Sigmoid colon (tissue), 7 donors: ENCODE measurements around the gene GMPPA. TPM values are rescaled to one million over a fixed set of nuclear protein-coding genes. Genes with fewer than 3 reads are reported as not detected.

Experiments
- DNase-seq: peaks from one replicate; pipeline ENCODE4 v3.0.0-alpha.2; 2019
- H3K27ac ChIP-seq, 4 donors: fragments of 200-600 bp; sonication (generic); one replicate each; pipeline ENCODE4 v1.5.1; 2016 to 2019; ENCODE audit warnings: mild to moderate bottlenecking in 1 of 4
- H3K27me3 ChIP-seq, 3 donors: fragments of 200-600 bp; sonication (generic); one replicate each; pipeline ENCODE4 v1.5.1; 2019; ENCODE audit warnings: mild to moderate bottlenecking in 1 of 3
- H3K36me3 ChIP-seq, 4 donors: fragments of 200-600 bp; sonication (generic); one replicate each; pipeline ENCODE4 v1.5.1; 2016 to 2019
- H3K4me1 ChIP-seq, 4 donors: fragments of 200-600 bp; sonication (generic); one replicate each; pipeline ENCODE4 v1.5.1; 2017 to 2019
- H3K4me3 ChIP-seq, 4 donors: fragments of 200-600 bp; sonication (generic); one replicate each; pipeline ENCODE4 v1.5.1; 2017 to 2019; ENCODE audit warnings: mild to moderate bottlenecking in 2 of 4, moderate library complexity in 1 of 4
- H3K9me3 ChIP-seq, 4 donors: fragments of 200-600 bp in 3 of 4; sonication (generic) in 3 of 4; one replicate each; pipeline versions ENCODE4 v1.5.1 to v1.6.1; 2013 to 2019
- EP300 ChIP-seq, 4 donors: sonication (generic); formaldehyde crosslinking; IDR thresholded peaks; one replicate each; pipeline ENCODE4 v1.6.1; 2017; ENCODE audit warnings: antibody characterized with exemption in 4 of 4
- POLR2A ChIP-seq, 2 donors: fragments of 450-650 bp; IDR thresholded peaks; one replicate each; pipeline ENCODE4 v1.6.1; 2016; ENCODE audit warnings: antibody characterized with exemption in 2 of 2, mild to moderate bottlenecking in 2 of 2, moderate library complexity in 2 of 2
- POLR2AphosphoS5 ChIP-seq, 4 donors: sonication (generic); formaldehyde crosslinking; IDR thresholded peaks; one replicate each; pipeline ENCODE4 v1.6.1; 2017; ENCODE audit warnings: antibody characterized with exemption in 4 of 4
- WGBS, 2 donors: extraction: QIAGEN DNeasy Blood & Tissue Kit; methylation state at CpG; one replicate each; pipeline ENCODE4 v1.1.7; 2013; 5-methylcytosine and 5-hydroxymethylcytosine counted together
- intact Hi-C: fragments of 100-400 bp; cut with DNase I; formaldehyde crosslinking; loops from one replicate; pipeline ENCODE4 v1.15.1; 2023
- polyA plus RNA-seq, 3 donors: library from polyadenylated mRNA; stranded (reverse); fragments of 200-250 nt; gene quantifications; one replicate each; pipeline ENCODE4 v1.2.3, GENCODE V29; 2013
- total RNA-seq, 4 donors: library from RNA; depleted of rRNA; stranded (reverse); fragments of >200 nt; gene quantifications; one replicate each; pipeline ENCODE4 v1.1.0, GENCODE V29; 2016
- TF ChIP-seq, protein P1 (sequence below), 4 experiments: fragments of 450-650 bp in 3 of 4; fragments of 200-600 bp in 1 of 4; IDR thresholded peaks; one replicate each; pipeline ENCODE4 v1.5.1; 2016 to 2019; ENCODE audit warnings: antibody characterized with exemption in 4 of 4, mild to moderate bottlenecking in 3 of 4, moderate library complexity in 2 of 4
- donor health status: healthy with polysubstance abuse.
- donor health status: Bipolar disorder and iron deficiency.
- donor health status: healthy.

GMPPA gene
- total and polyA plus RNA-seq, 7 donors = 13.9 to 52.8 (median 24.7) TPM

DNA sequence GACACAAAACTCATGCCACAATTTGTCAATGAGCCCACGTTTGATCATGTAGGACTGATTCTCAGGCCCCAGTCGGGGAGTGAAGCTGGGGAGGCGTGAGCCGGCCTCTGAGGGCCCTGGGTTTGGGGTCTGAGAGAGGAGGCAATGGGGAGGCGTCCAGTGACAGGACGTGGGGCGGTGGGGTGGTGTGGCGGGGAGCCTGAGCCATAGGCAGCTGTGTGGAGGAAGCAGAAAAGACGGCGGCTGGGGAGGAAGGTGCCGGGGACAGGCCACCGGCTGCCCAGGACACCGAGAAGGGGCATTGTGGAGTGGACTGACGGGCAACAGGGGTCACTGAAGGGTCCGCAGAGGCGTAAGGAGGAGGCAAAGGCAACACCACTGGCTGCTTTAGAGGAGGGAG lies 37.7 kb downstream of the GMPPA start:
- WGBS, 2 donors = 90 to 91% methylated on average over 16 of the region's 16 CpGs
- Histone ChIP-seq H3K4me3 (no peak overlapping the region), H3K9me3 (no peaks in the 10 kb centered on the region), H3K27ac (no peak overlapping the region), H3K4me1 (peaks cover 0 to 11% (median 7%) of the 10 kb centered on the region in 4 donors), H3K27me3 (no peaks in the 10 kb centered on the region), H3K36me3 (peaks cover 6 to 29% (median 15%) of the 10 kb centered on the region in 4 donors)
- TF ChIP-seq POLR2AphosphoS5 (IDR thresholded peaks at IDR 0.05) (no peak), EP300 (IDR thresholded peaks at IDR 0.05) (no peak)
- TF ChIP-seq, protein P1, sequence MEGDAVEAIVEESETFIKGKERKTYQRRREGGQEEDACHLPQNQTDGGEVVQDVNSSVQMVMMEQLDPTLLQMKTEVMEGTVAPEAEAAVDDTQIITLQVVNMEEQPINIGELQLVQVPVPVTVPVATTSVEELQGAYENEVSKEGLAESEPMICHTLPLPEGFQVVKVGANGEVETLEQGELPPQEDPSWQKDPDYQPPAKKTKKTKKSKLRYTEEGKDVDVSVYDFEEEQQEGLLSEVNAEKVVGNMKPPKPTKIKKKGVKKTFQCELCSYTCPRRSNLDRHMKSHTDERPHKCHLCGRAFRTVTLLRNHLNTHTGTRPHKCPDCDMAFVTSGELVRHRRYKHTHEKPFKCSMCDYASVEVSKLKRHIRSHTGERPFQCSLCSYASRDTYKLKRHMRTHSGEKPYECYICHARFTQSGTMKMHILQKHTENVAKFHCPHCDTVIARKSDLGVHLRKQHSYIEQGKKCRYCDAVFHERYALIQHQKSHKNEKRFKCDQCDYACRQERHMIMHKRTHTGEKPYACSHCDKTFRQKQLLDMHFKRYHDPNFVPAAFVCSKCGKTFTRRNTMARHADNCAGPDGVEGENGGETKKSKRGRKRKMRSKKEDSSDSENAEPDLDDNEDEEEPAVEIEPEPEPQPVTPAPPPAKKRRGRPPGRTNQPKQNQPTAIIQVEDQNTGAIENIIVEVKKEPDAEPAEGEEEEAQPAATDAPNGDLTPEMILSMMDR (IDR thresholded peaks at IDR 0.05) = no peak
- DNase-seq = no peak
- intact Hi-C loops = no loop called here

DNA sequence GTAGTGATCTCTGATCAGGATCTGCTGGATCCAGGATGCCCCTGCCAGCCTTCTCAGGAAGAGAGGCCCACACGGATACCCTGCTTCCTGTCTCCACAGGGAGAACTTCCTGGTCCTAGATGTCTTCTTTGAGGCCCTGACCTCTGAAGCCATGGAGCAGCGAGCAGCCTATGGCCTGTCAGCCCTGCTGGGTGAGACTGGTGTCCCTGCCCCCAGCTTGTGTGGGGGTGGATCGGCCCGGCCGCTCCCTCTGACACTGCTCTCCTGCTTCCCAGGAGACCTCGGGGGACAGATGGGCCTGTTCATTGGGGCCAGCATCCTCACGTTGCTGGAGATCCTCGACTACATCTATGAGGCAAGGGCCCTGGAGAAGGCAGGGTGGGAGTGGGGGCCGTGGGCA lies 38.3 kb downstream of the GMPPA start:
- H3K9me3 ChIP-seq = no peaks in the 10 kb centered on the region
- DNase-seq = no peak
- peaks cover 0 to 17% (median 13%) of the 10 kb centered on the region in 4 donors for H3K4me1 ChIP-seq
- 70 to 78% methylated on average over 9 of the region's 9 CpGs for WGBS, 2 donors
- intact Hi-C loops = no loop called here
- H3K27me3 ChIP-seq = no peaks in the 10 kb centered on the region
- no peak overlapping the region for H3K27ac ChIP-seq
- H3K4me3 ChIP-seq = no peak overlapping the region
- TF ChIP-seq POLR2A (IDR thresholded peaks at IDR 0.05) (no peak), EP300 (IDR thresholded peaks at IDR 0.05) (no peak), POLR2AphosphoS5 (IDR thresholded peaks at IDR 0.05) (no peak)
- TF ChIP-seq, protein P1 (IDR thresholded peaks at IDR 0.05) = no peak
- H3K36me3 ChIP-seq = peaks cover 6 to 30% (median 15%) of the 10 kb centered on the region in 4 donors

DNA sequence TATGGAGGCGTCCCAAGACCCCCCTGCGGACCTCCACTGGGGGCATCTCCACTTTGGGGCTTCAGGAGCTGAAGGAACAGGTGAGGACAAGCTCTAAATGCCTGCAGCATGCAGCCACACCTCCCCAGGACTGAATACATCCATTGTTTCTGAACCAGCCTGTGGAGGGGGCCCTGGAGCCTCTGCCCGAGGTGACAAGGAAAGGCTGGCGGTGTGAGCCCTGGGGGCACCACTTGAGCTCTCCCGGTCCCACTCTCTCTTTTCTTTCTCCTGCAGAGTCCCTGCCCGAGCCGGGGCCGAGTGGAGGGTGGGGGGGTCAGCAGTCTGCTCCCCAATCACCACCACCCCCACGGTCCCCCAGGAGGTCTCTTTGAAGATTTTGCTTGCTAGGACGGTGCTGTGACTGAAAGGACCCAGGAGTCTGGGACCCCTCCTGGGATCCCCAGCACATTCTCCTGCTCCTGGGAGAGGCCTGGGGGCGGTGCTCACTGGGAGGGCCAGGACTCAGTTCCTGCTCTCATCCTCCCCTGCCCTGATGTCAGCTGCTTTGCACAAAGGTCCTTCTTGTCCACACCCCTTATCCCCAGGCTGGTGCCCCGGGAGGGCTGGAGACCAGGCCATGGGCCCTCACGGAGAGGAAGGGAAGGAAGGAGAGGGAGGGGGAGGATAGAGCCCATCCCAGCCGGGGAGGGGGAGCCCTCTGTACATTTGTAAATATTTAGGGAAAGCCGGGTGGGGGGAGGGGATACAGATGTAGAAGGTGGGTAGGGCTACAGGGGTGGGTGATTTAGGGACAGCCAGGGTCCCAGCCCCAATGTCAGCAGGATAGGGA lies 39.2 kb downstream of the GMPPA start:
- H3K27me3 ChIP-seq = no peaks in the 10 kb centered on the region
- no peaks in the 10 kb centered on the region for H3K9me3 ChIP-seq
- no peak overlapping the region for H3K4me3 ChIP-seq
- no peak for DNase-seq
- TF ChIP-seq EP300 (IDR thresholded peaks at IDR 0.05) (no peak), POLR2A (IDR thresholded peaks at IDR 0.05) (no peak), POLR2AphosphoS5 (IDR thresholded peaks at IDR 0.05) (no peak)
- TF ChIP-seq, protein P1 (IDR thresholded peaks at IDR 0.05) = no peak
- peaks cover 6 to 30% (median 15%) of the 10 kb centered on the region in 4 donors for H3K36me3 ChIP-seq
- 34 to 55% methylated on average over 14 of the region's 15 CpGs for WGBS, 2 donors
- intact Hi-C loops = no loop called here
- H3K27ac ChIP-seq = no peak overlapping the region
- peaks cover 0 to 26% (median 22%) of the 10 kb centered on the region in 4 donors for H3K4me1 ChIP-seq

DNA sequence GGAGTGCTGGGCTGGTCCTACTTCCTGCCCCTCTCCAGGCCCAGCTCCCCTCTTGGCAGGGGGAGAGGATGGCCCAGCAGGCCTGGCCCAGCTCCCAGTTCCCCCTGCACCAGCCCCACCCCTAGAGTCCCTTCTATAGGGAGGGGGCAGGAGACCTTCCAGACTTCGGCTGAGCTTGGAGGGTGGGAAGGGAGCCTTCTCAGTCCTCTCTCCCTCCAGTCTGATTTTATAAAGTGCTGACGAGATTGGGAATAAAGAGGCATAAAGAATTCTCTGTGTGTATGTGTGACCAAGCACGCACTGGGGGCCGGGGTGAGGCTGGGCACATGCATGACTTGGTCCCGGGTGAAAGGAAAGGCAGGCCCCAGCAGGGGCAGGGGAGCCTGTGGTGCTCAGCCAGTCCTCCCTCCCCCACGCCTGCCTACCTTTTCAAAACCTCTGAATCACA lies 39.8 kb downstream of the GMPPA start:
- Histone ChIP-seq H3K4me3 (no peak overlapping the region), H3K27me3 (no peaks in the 10 kb centered on the region), H3K27ac (no peak overlapping the region), H3K4me1 (peaks cover 0 to 32% (median 23%) of the 10 kb centered on the region in 4 donors), H3K9me3 (no peaks in the 10 kb centered on the region), H3K36me3 (peaks cover 6 to 30% (median 15%) of the 10 kb centered on the region in 4 donors)
- 79 to 86% methylated on average over 6 of the region's 6 CpGs for WGBS, 2 donors
- DNase-seq = no peak
- TF ChIP-seq EP300 (IDR thresholded peaks at IDR 0.05) (no peak), POLR2AphosphoS5 (IDR thresholded peaks at IDR 0.05) (no peak), POLR2A (IDR thresholded peaks at IDR 0.05) (no peak)
- TF ChIP-seq, protein P1 (IDR thresholded peaks at IDR 0.05) = no peak
- intact Hi-C loops = no loop called here
